Testis (tissue), 3 donors: Measurements from ENCODE around the gene GRIK1. TPM values are rescaled to one million over a fixed set of nuclear protein-coding genes. Genes with fewer than 3 reads are reported as not detected.

Source experiments
- DNase-seq: peaks from one replicate; pipeline ENCODE4 v3.0.0-alpha.2; 2019
- H3K27ac ChIP-seq, 2 donors: fragments of 200-600 bp; sonication (generic); one replicate each; pipeline ENCODE4 v1.5.1; 2019
- H3K27me3 ChIP-seq: fragments of 200-600 bp; sonication (generic); one replicate; pipeline ENCODE4 v1.5.1; 2019
- H3K36me3 ChIP-seq: fragments of 200-600 bp; sonication (generic); one replicate; pipeline ENCODE4 v1.5.1; 2017; ENCODE audit warnings: low read depth; ENCODE audit errors: missing control alignments
- H3K4me1 ChIP-seq: fragments of 200-600 bp; sonication (generic); one replicate; pipeline ENCODE4 v1.5.1; 2019
- H3K4me3 ChIP-seq, 2 donors: fragments of 200-600 bp; sonication (generic); one replicate each; pipeline ENCODE4 v1.5.1; 2017 to 2019
- H3K9me3 ChIP-seq: fragments of 200-600 bp; sonication (generic); one replicate; pipeline ENCODE4 v1.5.1; 2017
- POLR2A ChIP-seq: fragments of 450-650 bp; IDR thresholded peaks from one replicate; pipeline ENCODE4 v1.6.1; 2017; ENCODE audit warnings: antibody characterized with exemption, mild to moderate bottlenecking, moderate library complexity
- WGBS, 2 donors: methylation state at CpG; one replicate each; pipeline ENCODE4 v1.1.5; 2018; 5-methylcytosine and 5-hydroxymethylcytosine counted together
- intact Hi-C: fragments of 100-400 bp; cut with DNase I; formaldehyde crosslinking; loops from one replicate; pipeline ENCODE4 v1.15.1; 2023; ENCODE audit warnings: low total_unique reads
- polyA plus RNA-seq: library from polyadenylated mRNA; stranded (reverse); fragments of 350-450 nt; fragmentation: Illumina TruSeq; extraction: RNeasy Lipid Tissue Mini Kit (QIAGEN cat#74804); gene quantifications from one replicate; pipeline ENCODE4 v1.2.3, GENCODE V29; 2014; ENCODE audit warnings: low read depth, low replicate concordance; ENCODE audit not compliant: insufficient read depth
- total RNA-seq, 2 donors: library from RNA; depleted of rRNA; stranded (reverse); fragments of >200 nt; gene quantifications; one replicate each; pipeline ENCODE4 v1.2.3, GENCODE V29; 2016
- TF ChIP-seq, protein P1 (sequence below), 3 experiments: fragments of 450-650 bp in 2 of 3; fragments of 200-600 bp in 1 of 3; sonication (generic) in 1 of 3; IDR thresholded peaks; one replicate each; pipeline ENCODE4 v1.5.1; 2016 to 2019; ENCODE audit warnings: antibody characterized with exemption in 3 of 3, mild to moderate bottlenecking in 2 of 3, moderate library complexity in 1 of 3

The GRIK1 gene
- total and polyA plus RNA-seq, 3 donors from 2014 or later, result 0.08 to 0.25 (median 0.20) TPM

DNA sequence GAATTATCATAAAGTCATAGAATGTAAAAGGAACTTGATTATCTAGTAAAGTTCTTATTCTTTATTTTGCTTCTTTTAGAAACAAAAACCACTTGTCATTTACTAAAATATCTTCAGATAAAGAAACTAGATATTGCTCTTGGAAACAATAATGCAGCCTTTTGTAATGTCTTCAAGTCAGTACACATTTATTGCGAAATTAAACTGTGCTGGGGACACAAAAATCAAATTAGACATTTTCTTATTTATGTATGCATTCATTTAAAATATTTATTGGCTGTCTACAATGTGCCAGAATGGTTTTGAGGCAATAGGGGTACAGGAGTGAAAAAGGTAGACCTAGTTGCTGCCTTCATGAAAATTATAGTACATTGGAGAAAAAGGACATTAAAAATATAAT is 201.1 kb downstream of the GRIK1 start:
- 85 to 93% methylated on average over 1 of the region's 1 CpG for WGBS, 2 donors
- Histone ChIP-seq H3K27ac (no peak overlapping the region), H3K4me3 (no peak overlapping the region), H3K27me3 (no peaks in the 10 kb centered on the region), H3K9me3 (no peaks in the 10 kb centered on the region), H3K36me3 (no peaks in the 10 kb centered on the region), H3K4me1 (no peaks in the 10 kb centered on the region)
- intact Hi-C loops, result no loop called here
- TF ChIP-seq, protein P1, sequence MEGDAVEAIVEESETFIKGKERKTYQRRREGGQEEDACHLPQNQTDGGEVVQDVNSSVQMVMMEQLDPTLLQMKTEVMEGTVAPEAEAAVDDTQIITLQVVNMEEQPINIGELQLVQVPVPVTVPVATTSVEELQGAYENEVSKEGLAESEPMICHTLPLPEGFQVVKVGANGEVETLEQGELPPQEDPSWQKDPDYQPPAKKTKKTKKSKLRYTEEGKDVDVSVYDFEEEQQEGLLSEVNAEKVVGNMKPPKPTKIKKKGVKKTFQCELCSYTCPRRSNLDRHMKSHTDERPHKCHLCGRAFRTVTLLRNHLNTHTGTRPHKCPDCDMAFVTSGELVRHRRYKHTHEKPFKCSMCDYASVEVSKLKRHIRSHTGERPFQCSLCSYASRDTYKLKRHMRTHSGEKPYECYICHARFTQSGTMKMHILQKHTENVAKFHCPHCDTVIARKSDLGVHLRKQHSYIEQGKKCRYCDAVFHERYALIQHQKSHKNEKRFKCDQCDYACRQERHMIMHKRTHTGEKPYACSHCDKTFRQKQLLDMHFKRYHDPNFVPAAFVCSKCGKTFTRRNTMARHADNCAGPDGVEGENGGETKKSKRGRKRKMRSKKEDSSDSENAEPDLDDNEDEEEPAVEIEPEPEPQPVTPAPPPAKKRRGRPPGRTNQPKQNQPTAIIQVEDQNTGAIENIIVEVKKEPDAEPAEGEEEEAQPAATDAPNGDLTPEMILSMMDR (IDR thresholded peaks at IDR 0.05), result no peak
- no peak for TF ChIP-seq POLR2A
- no peak for DNase-seq

DNA sequence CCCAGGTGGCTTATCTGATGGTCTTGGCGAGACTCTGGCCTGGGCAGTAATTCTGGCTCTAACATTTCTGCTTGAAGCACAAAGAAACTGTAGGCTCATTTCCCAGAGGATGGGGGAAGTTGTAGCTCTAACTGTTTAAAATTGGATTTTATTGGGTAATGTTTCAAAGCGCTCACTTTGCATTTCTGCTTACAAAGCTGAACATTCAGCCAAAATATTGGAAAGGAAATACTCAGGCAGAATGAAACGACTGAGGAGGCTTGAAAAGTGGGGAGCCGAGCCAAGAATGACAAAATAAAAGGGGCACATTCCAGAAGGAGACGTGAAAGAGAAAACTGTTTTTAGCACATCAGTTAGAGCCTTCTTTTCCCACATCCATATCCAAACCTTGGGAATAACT is 202.6 kb downstream of the GRIK1 start:
- no peak for DNase-seq

DNA sequence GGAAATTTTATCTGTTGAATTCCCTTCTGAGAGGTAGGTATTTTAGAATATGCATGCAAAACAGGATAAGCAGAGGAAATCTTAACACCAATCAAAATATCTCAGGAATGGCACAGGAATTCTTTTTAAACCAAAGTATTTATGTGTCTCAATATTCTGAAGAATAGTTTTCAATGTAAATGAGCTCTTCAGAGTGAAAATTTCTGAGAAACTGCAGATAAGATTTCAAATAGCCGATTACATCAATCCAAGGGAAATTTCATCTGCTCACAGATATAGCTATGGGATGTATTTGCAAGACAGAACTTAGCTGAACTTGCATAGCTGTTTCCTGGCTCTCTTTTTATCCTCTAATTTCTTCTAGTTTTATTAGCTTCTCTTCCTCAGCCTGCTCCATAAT is 209.5 kb downstream of the GRIK1 start:
- Histone ChIP-seq H3K4me3 (no peak overlapping the region), H3K9me3 (no peaks in the 10 kb centered on the region), H3K36me3 (no peaks in the 10 kb centered on the region), H3K27ac (no peak overlapping the region), H3K27me3 (no peaks in the 10 kb centered on the region), H3K4me1 (no peaks in the 10 kb centered on the region)
- no peak for TF ChIP-seq POLR2A
- TF ChIP-seq, protein P1 (IDR thresholded peaks at IDR 0.05), result no peak
- 73 to 77% methylated on average over 1 of the region's 1 CpG for WGBS, 2 donors
- intact Hi-C loops, result no loop called here
- no peak for DNase-seq

More for the DNA sequence above, 202.6 kb downstream of the GRIK1 start:
- Histone ChIP-seq H3K4me1 (no peaks in the 10 kb centered on the region), H3K4me3 (no peak overlapping the region), H3K9me3 (no peaks in the 10 kb centered on the region), H3K27ac (no peak overlapping the region), H3K27me3 (no peaks in the 10 kb centered on the region), H3K36me3 (no peaks in the 10 kb centered on the region)
- intact Hi-C loops, result no loop called here
- TF ChIP-seq, protein P1 (IDR thresholded peaks at IDR 0.05), result no peak
- no peak for TF ChIP-seq POLR2A
- WGBS, 2 donors, result 53 to 55% methylated on average over 5 of the region's 5 CpGs

DNA sequence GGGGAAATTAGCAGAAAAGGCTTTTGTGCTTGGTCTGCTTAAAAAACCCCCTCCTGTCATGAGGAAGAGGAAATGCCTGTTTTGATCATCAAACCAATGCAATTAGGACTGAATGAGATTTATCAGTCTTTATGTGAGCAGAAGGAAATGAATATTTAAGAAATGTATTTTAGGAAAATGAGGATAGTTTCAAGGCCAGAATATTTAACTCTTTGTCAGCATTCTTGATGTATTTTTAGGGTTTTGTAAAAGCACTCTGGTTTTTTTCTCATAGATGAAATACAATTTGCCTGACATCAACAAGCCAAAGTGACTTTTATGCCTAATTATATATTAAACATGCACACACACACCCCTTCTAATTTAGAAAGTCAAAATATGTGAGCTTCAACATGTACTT is 213.8 kb downstream of the GRIK1 start:
- no peaks in the 10 kb centered on the region for H3K27me3 ChIP-seq
- H3K27ac ChIP-seq, result no peak overlapping the region
- H3K4me3 ChIP-seq, result no peak overlapping the region
- TF ChIP-seq, protein P1 (IDR thresholded peaks at IDR 0.05), result no peak
- TF ChIP-seq POLR2A, result no peak
- no peaks in the 10 kb centered on the region for H3K36me3 ChIP-seq
- no peaks in the 10 kb centered on the region for H3K4me1 ChIP-seq
- intact Hi-C loops, result no loop called here
- no peaks in the 10 kb centered on the region for H3K9me3 ChIP-seq
- no peak for DNase-seq

DNA sequence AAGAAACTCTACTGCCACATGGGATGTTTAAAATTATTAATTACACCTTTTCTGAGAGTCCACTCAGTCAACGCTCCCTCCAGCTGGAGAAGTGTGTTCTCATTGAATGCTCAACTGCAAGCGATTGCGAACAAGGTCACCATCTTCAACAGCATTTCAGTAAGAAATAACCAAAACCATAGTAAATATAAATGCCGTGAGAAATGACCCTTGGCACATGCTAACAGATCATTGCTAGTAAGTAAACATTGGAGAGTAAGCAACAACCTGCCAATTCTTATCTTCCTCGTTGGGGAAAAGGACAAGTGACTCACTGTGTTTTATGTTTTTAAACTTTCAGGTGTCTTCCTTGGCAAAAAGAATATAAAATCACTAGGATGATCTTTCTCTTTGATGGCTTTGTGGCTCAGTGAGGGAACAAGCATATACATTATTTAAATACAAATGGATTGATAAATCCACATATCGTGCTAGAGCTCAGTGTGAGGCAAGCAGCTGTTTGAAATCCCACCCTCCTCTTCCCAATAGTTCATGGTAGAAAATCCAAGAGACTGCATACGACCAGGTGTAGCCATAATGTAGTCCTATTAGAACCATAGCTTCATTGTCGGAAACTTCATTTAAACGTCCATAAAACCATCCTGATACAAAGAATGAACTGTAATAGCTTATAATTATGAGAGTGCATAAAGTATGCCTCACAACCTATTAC is 214.6 kb downstream of the GRIK1 start:
- no peak overlapping the region for H3K27ac ChIP-seq
- intact Hi-C loops, result no loop called here
- no peaks in the 10 kb centered on the region for H3K9me3 ChIP-seq
- no peaks in the 10 kb centered on the region for H3K36me3 ChIP-seq
- 60 to 61% methylated on average over 9 of the region's 9 CpGs for WGBS, 2 donors
- no peak for DNase-seq
- no peak overlapping the region for H3K4me3 ChIP-seq
- no peaks in the 10 kb centered on the region for H3K4me1 ChIP-seq
- no peak for TF ChIP-seq POLR2A
- TF ChIP-seq, protein P1 (IDR thresholded peaks at IDR 0.05), result no peak
- H3K27me3 ChIP-seq, result no peaks in the 10 kb centered on the region
